NCI-H460 (cell line): ENCODE data around the gene KRTAP16-1. TPM values are rescaled to one million over a fixed set of nuclear protein-coding genes. Genes with fewer than 3 reads are reported as not detected.
"Not testable (repeated sequence)": the region's sequence is repeated elsewhere in the genome, so short reads cannot be mapped to it uniquely, and the experiment has no call there.

ENCODE experiments used
- DNase-seq: peaks from one replicate; pipeline ENCODE4 v3.0.0-alpha.2; 2016; ENCODE audit warnings: low read depth; ENCODE audit errors: extremely low read depth
- polyA plus RNA-seq: library from polyadenylated mRNA; depleted of rRNA; stranded (reverse); fragments of >200 nt; gene quantifications from 2 replicates; pipeline ENCODE4 v1.2.3, GENCODE V29; 2014; cell fraction: nucleus; rRNA removed
- total RNA-seq: library from RNA; depleted of rRNA; stranded (reverse); fragments of >200 nt; shearing (Covaris generic); gene quantifications from 2 replicates; pipeline ENCODE4 v1.2.3, GENCODE V29; 2014; rRNA removed

KRTAP16-1 gene
- not detected in 2 replicates for total RNA-seq
- polyA plus RNA-seq, result not detected in 2 replicates

GRCh38 chr17:41308918-41309359, at the start of gene KRTAP16-1:
Gene KRTAP16-1 (minus strand): TSS chr17:41309309. CDS start chr17:41309253, 56 bp downstream.
- no peak for DNase-seq

- DNase-seq, result no peak
Measured at GRCh38 chr17:41354536-41354935, 45.4 kb upstream of the KRTAP16-1 start.

- no peak for DNase-seq
Measured at GRCh38 chr17:41352597-41353366, 43.7 kb upstream of the KRTAP16-1 start.

- DNase-seq, result no peak
Measured at GRCh38 chr17:41351177-41351576, 42.1 kb upstream of the KRTAP16-1 start.

- DNase-seq, result not testable (repeated sequence)
Measured at GRCh38 chr17:41350381-41350878, 41.3 kb upstream of the KRTAP16-1 start, which contains the start of gene KRT33A. Gene KRT33A (minus strand): TSS chr17:41350828. CDS start chr17:41350767, 61 bp downstream.

GRCh38 chr17:41347869-41348760, 39.0 kb upstream of the KRTAP16-1 start:
- DNase-seq, result no peak

GRCh38 chr17:41346421-41346820, 37.3 kb upstream of the KRTAP16-1 start:
- DNase-seq, result not testable (repeated sequence)

- no peak for DNase-seq
Measured at GRCh38 chr17:41345992-41346391, 36.9 kb upstream of the KRTAP16-1 start.

- no peak for DNase-seq
Measured at GRCh38 chr17:41343029-41343428, 33.9 kb upstream of the KRTAP16-1 start.

- no peak for DNase-seq
Measured at GRCh38 chr17:41340934-41341861, 32.1 kb upstream of the KRTAP16-1 start.

- DNase-seq, result no peak
Measured at GRCh38 chr17:41340494-41340893, 31.4 kb upstream of the KRTAP16-1 start.

GRCh38 chr17:41339571-41340172, 30.6 kb upstream of the KRTAP16-1 start:
- DNase-seq, result no peak

GRCh38 chr17:41338961-41339485, 29.9 kb upstream of the KRTAP16-1 start:
- no peak for DNase-seq

GRCh38 chr17:41335747-41336146, 26.6 kb upstream of the KRTAP16-1 start:
- no peak for DNase-seq

- no peak for DNase-seq
Measured at GRCh38 chr17:41334385-41335305, 25.5 kb upstream of the KRTAP16-1 start.

- DNase-seq, result no peak
Measured at GRCh38 chr17:41333836-41334235, 24.7 kb upstream of the KRTAP16-1 start.

- no peak for DNase-seq
Measured at GRCh38 chr17:41333098-41333497, 24.0 kb upstream of the KRTAP16-1 start.

GRCh38 chr17:41332239-41332638, 23.1 kb upstream of the KRTAP16-1 start:
- no peak for DNase-seq
